Measurements from ENCODE around the gene TAS1R2.
A peak's percentile ranks its signal among the peaks of the same experiment; 100 is the strongest.

The TAS1R2 gene

GRCh38 chr1:18891426-18891780 lies 31.9 kb upstream of the TAS1R2 start:
- no peak overlapping the region for H3K4me3 ChIP-seq (ENCODE audit: low read depth, low read length)
- TF ChIP-seq, protein P1, sequence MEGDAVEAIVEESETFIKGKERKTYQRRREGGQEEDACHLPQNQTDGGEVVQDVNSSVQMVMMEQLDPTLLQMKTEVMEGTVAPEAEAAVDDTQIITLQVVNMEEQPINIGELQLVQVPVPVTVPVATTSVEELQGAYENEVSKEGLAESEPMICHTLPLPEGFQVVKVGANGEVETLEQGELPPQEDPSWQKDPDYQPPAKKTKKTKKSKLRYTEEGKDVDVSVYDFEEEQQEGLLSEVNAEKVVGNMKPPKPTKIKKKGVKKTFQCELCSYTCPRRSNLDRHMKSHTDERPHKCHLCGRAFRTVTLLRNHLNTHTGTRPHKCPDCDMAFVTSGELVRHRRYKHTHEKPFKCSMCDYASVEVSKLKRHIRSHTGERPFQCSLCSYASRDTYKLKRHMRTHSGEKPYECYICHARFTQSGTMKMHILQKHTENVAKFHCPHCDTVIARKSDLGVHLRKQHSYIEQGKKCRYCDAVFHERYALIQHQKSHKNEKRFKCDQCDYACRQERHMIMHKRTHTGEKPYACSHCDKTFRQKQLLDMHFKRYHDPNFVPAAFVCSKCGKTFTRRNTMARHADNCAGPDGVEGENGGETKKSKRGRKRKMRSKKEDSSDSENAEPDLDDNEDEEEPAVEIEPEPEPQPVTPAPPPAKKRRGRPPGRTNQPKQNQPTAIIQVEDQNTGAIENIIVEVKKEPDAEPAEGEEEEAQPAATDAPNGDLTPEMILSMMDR (conservative IDR thresholded peaks at IDR 0.05; ENCODE audit: low read depth, low read length): no peak
- no peak for DNase-seq (ENCODE audit: low read depth)

GRCh38 chr1:18890706-18891425 lies 31.4 kb upstream of the TAS1R2 start:
- TF ChIP-seq, protein P1 (conservative IDR thresholded peaks at IDR 0.05; ENCODE audit: low read depth, low read length): no peak
- DNase-seq (ENCODE audit: low read depth): peak; percentile 49
- H3K4me3 ChIP-seq (ENCODE audit: low read depth, low read length): no peak overlapping the region

DNA sequence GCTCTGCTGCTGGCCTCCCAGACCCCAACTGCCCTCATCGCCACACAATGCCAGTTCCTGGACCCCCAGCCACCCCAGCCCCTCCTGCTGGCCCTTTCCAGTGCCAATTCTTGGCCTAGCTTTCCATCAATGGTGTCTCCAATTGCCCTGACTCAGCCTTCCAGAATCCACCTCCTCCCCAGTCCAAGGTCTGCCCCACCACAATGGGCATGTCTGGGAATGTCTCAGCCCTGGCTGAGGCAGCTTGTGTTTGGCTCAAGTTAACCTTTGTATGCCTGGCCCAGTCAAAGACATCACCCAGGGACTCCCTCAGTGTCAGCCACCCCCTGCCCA lies 26.5 kb upstream of the TAS1R2 start:
- H3K4me3 ChIP-seq (ENCODE audit: low read depth, low read length): no peak overlapping the region
- no peak for DNase-seq (ENCODE audit: low read depth)
- TF ChIP-seq, protein P1 (conservative IDR thresholded peaks at IDR 0.05; ENCODE audit: low read depth, low read length): no peak

DNA sequence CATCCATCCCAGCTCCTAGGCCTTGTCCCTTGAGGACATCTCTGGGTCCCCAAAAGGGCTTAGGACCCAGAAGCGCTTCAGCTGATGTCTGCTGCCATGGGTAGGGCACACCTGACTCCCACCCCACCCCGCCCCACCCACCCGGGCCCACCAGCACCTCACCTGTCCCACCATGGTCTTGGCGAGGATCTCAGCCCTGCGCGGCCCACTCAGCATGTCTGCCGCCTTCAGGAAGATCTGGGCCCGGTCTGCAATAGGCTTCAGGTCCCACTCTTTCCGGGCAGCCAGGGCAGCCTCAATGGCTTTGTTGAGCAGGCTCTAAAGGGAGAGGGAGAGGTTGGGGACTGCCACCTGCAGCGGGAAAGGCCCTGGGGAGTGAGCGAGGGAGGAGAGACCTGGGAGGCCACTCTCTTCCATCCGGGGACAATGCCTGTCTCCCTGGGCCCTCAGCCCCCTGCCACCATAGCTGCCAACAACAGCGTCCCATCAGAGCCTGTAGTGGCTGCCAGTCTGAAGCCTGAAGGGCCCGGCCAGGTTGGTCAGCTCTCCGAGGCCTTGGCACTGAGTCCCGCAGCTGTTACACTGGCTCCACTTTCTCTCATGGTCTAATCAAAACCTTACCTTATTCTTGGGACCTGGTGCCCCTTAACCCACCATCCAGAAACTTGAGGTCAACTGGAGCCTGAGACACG lies 26.0 kb upstream of the TAS1R2 start:
- no peak for DNase-seq (ENCODE audit: low read depth)
- no peak overlapping the region for H3K4me3 ChIP-seq (ENCODE audit: low read depth, low read length)
- TF ChIP-seq, protein P1 (conservative IDR thresholded peaks at IDR 0.05; ENCODE audit: low read depth, low read length): no peak

DNA sequence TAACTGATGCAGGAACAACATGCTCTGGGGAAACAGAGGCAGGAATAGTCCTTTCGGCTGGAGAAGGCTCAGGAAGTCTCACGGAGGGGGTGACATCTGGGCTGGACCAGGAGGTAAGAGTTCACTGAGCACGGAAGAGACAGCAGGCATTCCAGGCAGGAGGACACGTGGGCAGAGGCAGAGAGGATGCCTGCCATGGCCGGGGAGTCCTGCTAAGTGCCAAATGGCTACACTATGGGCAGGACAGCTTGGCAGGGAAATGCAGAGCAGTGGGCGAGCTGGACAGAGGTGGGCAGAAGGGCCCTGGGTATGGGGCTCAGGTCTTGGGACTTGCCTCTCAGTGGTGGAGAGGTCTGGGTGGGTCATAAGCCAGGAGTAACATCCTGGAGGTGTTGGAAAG lies 25.3 kb upstream of the TAS1R2 start:
- no peak overlapping the region for H3K4me3 ChIP-seq (ENCODE audit: low read depth, low read length)
- no peak for DNase-seq (ENCODE audit: low read depth)
- TF ChIP-seq, protein P1 (conservative IDR thresholded peaks at IDR 0.05; ENCODE audit: low read depth, low read length): no peak

GRCh38 chr1:18884419-18884717 lies 24.9 kb upstream of the TAS1R2 start:
- no peak overlapping the region for H3K4me3 ChIP-seq (ENCODE audit: low read depth, low read length)
- no peak for DNase-seq (ENCODE audit: low read depth)

More at GRCh38 chr1:18884419-18884717, 24.9 kb upstream of the TAS1R2 start:
- TF ChIP-seq, protein P1 (conservative IDR thresholded peaks at IDR 0.05; ENCODE audit: low read depth, low read length): no peak

All from choroid plexus epithelial cell (primary cell).